GM12873 (cell line): ENCODE measurements around the gene PDE9A.

Experiments used
- TF ChIP-seq, protein P1 (sequence below): IDR thresholded peaks from 2 replicates; pipeline ENCODE4 v1.5.1; 2012; ENCODE audit warnings: low read depth, mild to moderate bottlenecking, moderate library complexity, low read length, control low read depth; ENCODE audit not compliant: insufficient read depth; ENCODE audit errors: missing control alignments

The PDE9A gene

DNA sequence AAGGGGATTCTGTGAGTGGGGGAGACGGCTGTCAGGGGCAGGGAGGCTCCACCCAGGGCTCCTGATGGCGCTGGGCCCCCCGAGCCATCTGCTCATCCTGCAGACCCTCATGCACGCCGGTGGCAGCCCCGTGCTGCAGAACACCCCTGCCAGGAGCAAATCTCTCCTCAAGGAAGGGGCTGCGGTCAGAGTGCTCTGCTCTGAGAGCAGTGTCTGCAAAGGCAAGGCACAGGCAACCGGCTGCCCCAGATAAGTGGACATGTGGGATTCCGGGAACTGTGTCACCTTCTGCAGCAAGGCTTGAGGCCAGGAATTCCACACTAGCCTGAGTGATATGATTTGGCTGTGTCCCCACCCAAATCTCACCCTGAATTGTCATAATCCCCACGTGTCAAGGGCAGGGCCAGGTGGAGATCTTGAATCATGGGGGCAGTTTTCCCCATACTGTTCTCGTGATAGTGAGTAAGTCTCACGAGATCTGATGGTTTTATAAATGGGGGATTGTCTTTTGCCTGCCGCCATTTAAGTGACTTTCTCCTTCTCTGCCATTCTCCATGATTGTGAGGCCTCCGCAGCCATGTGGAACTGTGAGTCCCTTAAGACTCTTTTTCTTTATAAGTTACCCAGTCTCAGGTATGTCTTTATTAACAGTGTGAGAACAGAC, 101.0 kb downstream of the PDE9A start:
- TF ChIP-seq, protein P1, sequence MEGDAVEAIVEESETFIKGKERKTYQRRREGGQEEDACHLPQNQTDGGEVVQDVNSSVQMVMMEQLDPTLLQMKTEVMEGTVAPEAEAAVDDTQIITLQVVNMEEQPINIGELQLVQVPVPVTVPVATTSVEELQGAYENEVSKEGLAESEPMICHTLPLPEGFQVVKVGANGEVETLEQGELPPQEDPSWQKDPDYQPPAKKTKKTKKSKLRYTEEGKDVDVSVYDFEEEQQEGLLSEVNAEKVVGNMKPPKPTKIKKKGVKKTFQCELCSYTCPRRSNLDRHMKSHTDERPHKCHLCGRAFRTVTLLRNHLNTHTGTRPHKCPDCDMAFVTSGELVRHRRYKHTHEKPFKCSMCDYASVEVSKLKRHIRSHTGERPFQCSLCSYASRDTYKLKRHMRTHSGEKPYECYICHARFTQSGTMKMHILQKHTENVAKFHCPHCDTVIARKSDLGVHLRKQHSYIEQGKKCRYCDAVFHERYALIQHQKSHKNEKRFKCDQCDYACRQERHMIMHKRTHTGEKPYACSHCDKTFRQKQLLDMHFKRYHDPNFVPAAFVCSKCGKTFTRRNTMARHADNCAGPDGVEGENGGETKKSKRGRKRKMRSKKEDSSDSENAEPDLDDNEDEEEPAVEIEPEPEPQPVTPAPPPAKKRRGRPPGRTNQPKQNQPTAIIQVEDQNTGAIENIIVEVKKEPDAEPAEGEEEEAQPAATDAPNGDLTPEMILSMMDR, result no peak

DNA sequence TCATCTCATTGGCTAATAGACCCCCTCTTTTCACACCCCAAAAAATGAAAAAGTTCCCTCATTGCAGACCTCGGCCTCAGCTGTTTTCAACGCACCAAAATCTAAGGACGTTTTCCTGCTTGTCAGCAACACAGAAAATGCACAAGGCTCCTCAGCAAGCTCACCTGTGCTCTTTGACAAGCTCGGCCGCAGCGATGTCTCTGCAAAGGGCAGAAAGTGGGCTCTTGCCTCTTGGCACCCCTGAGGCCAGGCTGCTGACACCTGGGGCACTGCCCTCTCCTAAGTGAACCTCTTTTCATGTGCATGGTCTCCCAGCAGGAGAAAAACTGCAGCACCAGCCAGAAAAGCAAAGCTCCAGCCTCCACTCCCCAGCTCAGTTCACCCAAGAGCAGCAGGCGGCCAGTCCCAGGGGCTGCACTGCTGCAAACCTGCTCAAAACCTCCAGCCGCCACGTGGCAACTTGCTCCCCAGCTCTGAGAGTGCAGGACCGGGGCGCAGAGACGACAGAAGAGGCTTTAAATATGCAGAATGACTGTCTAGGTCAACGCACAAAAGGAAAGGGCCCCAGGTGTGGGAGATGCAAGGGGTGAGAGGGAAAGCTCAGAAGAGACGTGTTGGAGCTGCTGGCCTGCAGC, 101.7 kb downstream of the PDE9A start:
- TF ChIP-seq, protein P1, result no peak

DNA sequence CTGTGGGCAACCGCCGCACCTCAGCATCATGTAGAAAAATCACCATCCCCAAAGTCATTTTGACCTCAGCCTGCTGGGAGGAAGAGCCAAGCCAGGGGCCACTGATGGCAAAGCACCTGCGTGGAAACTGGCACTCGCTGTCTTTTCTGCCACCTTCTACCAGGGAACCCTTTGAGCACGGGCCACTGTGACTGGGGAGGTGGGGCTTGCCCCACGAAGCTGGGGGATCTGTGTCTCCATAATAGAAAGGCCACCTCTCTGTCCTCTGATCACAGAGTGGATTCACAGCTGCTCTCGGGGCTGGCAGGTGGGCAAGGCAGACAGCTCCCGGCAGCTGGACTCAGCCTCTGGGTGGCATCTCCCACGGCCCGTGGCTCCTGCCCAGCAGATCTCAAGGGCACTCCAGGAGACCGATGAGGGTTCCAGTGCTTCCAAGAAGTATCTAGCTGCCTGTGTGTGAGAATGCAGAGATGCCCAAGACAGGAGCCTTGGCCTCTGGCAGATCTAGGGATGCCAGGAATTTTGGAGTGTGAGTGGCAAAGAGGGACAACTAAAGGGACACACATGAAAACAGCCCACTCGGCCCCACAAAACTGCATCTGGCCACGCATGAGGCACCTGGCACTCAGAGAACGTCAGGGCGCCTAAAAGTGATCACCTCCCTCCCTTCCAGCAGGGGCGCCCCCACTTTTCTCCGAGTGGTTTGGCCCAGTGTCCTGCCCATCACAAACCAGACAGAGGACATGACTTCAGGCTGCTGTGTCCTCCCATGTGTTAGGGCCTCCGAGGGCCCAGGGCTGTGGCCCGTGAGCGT, 102.6 kb downstream of the PDE9A start:
- TF ChIP-seq, protein P1, result no peak

DNA sequence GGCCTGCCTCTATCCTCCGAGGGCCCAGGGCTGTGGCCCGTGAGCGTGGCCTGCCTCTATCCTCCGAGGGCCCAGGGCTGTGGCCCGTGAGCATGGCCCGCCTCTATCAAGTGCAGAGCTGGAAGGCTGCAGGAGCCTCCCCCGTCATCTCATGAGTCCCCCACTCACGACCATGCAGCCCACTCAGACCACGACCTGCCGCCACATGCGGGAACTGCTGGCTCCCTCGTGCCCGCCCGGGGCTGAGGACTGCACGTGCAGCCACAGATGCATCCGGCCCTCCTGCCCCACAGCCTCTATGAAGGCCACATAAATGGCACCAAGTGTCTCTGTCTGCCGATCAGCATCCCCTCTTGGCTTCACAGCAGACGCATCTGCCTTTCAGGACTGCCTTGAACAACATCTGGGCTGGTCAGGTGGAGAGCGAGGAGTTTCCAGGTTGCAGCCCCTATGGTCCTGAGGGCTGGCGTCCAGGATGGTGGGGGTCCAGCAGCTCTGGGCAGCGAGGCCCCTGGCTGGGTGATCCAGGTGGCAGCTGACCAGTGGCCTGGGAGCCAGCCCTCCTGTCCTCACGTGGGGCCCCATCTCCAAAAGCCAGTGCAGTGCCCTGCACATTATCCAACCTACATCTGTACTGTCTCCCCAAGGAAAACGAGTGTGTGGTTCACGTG, 103.3 kb downstream of the PDE9A start:
- TF ChIP-seq, protein P1, result no peak

DNA sequence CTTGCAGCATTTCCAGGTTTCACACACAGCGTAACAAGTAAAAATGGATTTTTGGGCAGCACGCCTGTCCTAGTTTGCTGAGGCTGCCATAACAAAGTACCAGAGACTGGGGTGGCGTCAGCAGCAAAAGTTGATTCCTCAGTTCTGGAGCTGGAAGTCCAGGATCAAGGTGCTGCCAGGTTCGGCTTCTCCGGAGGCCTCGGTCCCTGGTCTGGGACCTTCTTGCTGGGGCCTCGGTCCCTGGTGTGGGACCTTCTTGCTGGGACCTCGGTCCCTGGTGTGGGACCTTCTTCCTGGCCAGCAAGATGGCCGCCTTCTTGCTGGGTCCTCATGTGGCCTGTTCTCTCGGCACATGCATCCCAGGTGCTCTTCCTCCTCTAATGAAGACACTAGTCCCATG, 104.0 kb downstream of the PDE9A start:
- TF ChIP-seq, protein P1, result no peak

DNA sequence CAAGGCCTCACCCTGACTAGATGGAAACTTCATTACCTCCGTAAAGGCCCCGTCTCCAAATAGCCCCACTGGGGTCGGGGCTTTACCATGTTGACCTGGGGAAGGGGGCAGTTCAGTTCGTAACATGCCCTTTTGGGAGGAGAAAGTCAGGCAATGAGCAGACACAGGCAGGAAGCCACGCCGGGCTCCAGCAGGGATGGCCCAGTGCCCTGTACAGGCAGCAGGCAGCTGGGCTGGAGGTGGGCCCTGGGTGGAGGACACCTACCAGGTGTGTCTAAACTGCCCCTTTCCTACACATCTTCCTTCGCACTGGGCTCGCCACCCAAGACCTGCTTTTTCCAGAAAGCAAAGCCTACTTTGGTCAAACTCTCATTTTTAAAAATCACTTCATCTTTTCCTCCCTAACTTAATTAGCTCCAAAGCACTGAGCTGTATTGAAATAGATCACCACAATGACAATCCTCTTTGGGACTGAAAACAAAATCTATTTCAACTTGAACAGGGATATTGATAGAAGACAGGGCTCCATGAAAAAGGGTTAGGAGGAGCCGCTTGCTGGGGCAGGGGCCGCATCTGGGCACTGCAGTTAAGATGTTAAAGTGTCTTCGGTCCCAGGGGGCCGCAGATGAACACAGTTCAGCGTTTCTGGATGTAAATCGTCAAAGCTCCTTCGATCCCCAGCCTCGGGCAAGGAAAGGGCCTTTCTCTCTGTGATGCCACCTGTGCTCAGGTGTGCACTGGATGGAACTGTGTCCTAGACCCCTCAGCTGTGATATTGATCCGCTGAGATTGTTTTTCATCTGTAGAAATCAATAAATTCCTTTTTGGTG, 104.6 kb downstream of the PDE9A start:
- TF ChIP-seq, protein P1, result no peak
